ENCODE data around the gene CPLANE1. TPM values are rescaled to one million over a fixed set of nuclear protein-coding genes. Genes with fewer than 3 reads are reported as not detected.

Gene CPLANE1
- total RNA-seq, 1 donor from 2014 or later = 13.1 TPM

- no peak overlapping the region for H3K4me3 ChIP-seq
- peaks cover 36 to 62% of the 10 kb centered on the region in 2 donors for H3K36me3 ChIP-seq
- intact Hi-C loops (cut with DNase I) = no loop called here
- no peaks in the 10 kb centered on the region for H3K4me1 ChIP-seq
- TF ChIP-seq CTCF (IDR thresholded peaks at IDR 0.05) = no peak
- H3K27ac ChIP-seq = no peak overlapping the region
- H3K27me3 ChIP-seq = no peaks in the 10 kb centered on the region
- no peak for DNase-seq (ENCODE audit: low spot score in 2 of 2)
- H3K9me3 ChIP-seq = no peaks in the 10 kb centered on the region
Measured at GRCh38 chr5:37207802-37208201, 41.4 kb downstream of the CPLANE1 start.

DNA sequence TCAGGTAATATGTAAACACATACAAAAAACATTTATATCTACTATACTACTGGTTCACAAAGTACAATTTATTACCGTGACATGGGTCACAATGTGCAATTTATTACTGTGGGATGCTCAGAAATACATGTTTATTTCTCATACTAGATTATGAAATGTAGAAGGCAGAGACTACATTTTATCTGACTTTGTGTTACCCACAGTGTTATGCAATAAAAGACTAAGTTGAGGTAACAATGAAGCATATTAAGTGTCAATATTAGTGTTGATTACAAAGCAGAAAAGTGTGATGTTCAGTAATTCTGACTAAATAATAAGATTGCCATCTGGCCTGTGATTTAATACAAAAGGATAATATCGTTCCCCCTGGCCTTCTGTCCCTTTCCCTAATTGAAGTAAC is 42.4 kb downstream of the CPLANE1 start:
- no peaks in the 10 kb centered on the region for H3K27me3 ChIP-seq
- no peak for TF ChIP-seq CTCF (IDR thresholded peaks at IDR 0.05)
- no peaks in the 10 kb centered on the region for H3K4me1 ChIP-seq
- H3K36me3 ChIP-seq = peaks cover 31 to 52% of the 10 kb centered on the region in 2 donors
- no peaks in the 10 kb centered on the region for H3K9me3 ChIP-seq
- DNase-seq (ENCODE audit: low spot score in 2 of 2) = no peak
- no peak overlapping the region for H3K4me3 ChIP-seq
- H3K27ac ChIP-seq = no peak overlapping the region
- intact Hi-C loops (cut with DNase I) = no loop called here

- peaks cover 45 to 67% of the 10 kb centered on the region in 2 donors for H3K36me3 ChIP-seq
- no peaks in the 10 kb centered on the region for H3K9me3 ChIP-seq
- DNase-seq (ENCODE audit: low spot score in 2 of 2) = no peak
- no peaks in the 10 kb centered on the region for H3K27me3 ChIP-seq
- no peaks in the 10 kb centered on the region for H3K4me1 ChIP-seq
- no peak for TF ChIP-seq CTCF (IDR thresholded peaks at IDR 0.05)
- no peak overlapping the region for H3K27ac ChIP-seq
- intact Hi-C loops (cut with DNase I) = no loop called here
- no peak overlapping the region for H3K4me3 ChIP-seq
Measured at GRCh38 chr5:37198842-37199241, 50.3 kb downstream of the CPLANE1 start.

DNA sequence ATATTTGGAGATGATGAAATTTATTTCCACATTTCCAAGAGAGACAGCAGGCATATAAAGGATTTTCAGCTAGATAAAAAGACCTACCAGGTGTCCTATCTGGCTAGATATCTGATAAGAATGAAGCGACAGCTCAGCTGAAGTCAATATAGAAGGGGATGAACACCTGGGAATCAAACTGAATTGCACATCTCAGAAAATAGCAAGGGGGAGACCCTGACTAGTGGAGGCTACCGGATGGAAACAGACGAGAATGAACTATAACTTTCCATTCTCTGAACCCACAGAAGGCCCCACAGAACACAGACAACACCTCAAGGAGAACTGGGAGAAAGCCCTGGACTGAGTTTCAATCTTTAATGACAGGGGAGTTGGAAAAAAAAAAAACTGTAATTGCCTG is 51.1 kb downstream of the CPLANE1 start:
- H3K4me3 ChIP-seq = peak overlapping the region in 1 of 2 donors; percentile 8
- TF ChIP-seq CTCF (IDR thresholded peaks at IDR 0.05) = no peak
- H3K27ac ChIP-seq = no peak overlapping the region
- no peaks in the 10 kb centered on the region for H3K27me3 ChIP-seq
- H3K9me3 ChIP-seq = no peaks in the 10 kb centered on the region
- intact Hi-C loops (cut with DNase I) = no loop called here
- no peak for DNase-seq (ENCODE audit: low spot score in 2 of 2)
- peaks cover 39 to 63% of the 10 kb centered on the region in 2 donors for H3K36me3 ChIP-seq
- H3K4me1 ChIP-seq = no peaks in the 10 kb centered on the region

- Histone ChIP-seq H3K27me3 (no peaks in the 10 kb centered on the region), H3K9me3 (no peaks in the 10 kb centered on the region), H3K36me3 (peaks cover 44 to 62% of the 10 kb centered on the region in 2 donors), H3K4me3 (peak overlapping the region in 1 of 2 donors; percentile 8), H3K4me1 (no peaks in the 10 kb centered on the region), H3K27ac (no peak overlapping the region)
- DNase-seq (ENCODE audit: low spot score in 2 of 2) = no peak
- intact Hi-C loops (cut with DNase I) = no loop called here
- TF ChIP-seq CTCF (IDR thresholded peaks at IDR 0.05) = no peak
Measured at GRCh38 chr5:37197340-37198050, 51.7 kb downstream of the CPLANE1 start.

All from ascending aorta (tissue), 2 donors.